Measurements from ENCODE around the gene RFFL. TPM values are rescaled to one million over a fixed set of nuclear protein-coding genes. Genes with fewer than 3 reads are reported as not detected.
"Not testable (repeated sequence)": the region's sequence is repeated elsewhere in the genome, so short reads cannot be mapped to it uniquely, and the experiment has no call there.

The RFFL gene
- total and polyA plus RNA-seq, 4 donors, result 5.8 to 38.1 (median 21.9) TPM

DNA sequence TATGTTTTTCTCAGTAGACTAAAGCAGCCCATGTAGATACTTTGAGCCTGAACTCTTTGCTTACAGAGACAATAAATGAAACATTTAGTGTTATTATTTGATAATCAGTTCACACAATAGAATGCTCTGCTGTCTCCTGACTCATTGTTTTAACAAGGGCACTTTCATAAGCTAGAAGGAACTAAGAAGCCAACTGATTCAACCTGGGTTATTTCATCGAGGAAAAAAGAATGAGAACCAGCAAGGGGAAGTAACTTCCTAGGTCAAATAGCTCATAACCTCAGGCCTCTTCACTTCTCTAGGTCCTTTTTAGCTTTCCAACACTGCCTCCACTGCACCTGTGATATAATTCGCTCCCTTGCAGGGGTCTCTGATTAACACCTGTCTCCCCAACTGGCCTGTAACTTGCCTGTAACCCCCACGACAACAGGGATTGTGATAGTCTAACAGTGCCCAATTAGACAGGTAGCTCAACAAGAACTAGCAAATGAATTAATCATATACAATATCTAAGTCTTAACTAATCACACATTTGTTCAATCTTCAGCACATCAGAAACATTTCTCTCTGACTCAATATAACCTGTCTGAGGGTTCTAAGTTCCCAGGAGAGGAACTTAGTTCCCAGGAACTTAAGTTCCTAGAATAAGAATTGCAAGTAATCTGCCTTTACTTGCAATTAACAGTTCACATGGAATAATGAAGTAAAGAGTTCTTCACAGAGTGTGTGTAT is 34.8 kb downstream of the RFFL start:
- no peak for ATAC-seq (ENCODE audit: insufficient read depth, low FRiP score)
- no peak overlapping the region for H3K9ac ChIP-seq (ENCODE audit: insufficient read depth in 1 of 2, low read length in 2 of 2)
- no peaks in the 10 kb centered on the region for H3K27me3 ChIP-seq (ENCODE audit: control insufficient read depth in 3 of 3, insufficient read depth in 3 of 3, low read length in 2 of 3)
- H3K4me3 ChIP-seq, result no peak overlapping the region
- TF ChIP-seq, protein P1, sequence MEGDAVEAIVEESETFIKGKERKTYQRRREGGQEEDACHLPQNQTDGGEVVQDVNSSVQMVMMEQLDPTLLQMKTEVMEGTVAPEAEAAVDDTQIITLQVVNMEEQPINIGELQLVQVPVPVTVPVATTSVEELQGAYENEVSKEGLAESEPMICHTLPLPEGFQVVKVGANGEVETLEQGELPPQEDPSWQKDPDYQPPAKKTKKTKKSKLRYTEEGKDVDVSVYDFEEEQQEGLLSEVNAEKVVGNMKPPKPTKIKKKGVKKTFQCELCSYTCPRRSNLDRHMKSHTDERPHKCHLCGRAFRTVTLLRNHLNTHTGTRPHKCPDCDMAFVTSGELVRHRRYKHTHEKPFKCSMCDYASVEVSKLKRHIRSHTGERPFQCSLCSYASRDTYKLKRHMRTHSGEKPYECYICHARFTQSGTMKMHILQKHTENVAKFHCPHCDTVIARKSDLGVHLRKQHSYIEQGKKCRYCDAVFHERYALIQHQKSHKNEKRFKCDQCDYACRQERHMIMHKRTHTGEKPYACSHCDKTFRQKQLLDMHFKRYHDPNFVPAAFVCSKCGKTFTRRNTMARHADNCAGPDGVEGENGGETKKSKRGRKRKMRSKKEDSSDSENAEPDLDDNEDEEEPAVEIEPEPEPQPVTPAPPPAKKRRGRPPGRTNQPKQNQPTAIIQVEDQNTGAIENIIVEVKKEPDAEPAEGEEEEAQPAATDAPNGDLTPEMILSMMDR (IDR thresholded peaks at IDR 0.05; ENCODE audit: control extremely low read depth, extremely low read depth), result no peak
- DNase-seq, result no peak
- no peaks in the 10 kb centered on the region for H3K4me1 ChIP-seq (ENCODE audit: control insufficient read depth in 5 of 5, insufficient read depth in 5 of 5, low read length in 5 of 5)
- H3K36me3 ChIP-seq (ENCODE audit: control insufficient read depth in 4 of 4, insufficient read depth in 4 of 4, low read length in 4 of 4), result peaks cover 0 to 4% (median 2%) of the 10 kb centered on the region in 4 donors
- WGBS, 2 donors, result 66 to 79% methylated on average over 3 of the region's 3 CpGs
- H3K27ac ChIP-seq (ENCODE audit: low read depth in 1 of 2, low read length in 1 of 2), result no peak overlapping the region
- H3K9me3 ChIP-seq (ENCODE audit: control insufficient read depth in 4 of 4, insufficient read depth in 3 of 4, low read length in 3 of 4), result no peaks in the 10 kb centered on the region

DNA sequence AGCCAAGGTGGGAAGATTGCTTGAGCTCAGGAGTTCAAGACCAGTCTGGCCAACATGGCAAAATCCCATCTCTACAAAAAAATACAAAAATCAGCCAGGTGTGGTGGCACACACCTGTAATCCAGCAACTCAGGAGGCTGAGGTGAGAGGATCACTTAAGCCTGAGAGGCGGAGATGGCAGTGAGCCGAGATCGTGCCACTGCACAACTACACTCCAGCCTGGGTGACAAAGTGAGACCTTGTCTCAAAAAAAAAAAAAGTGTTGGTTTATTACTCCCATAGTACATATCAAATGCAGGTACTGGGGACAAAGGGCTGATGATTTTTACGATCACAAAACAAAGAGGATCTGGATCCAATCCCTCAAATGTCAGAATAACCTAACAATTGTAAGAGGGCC is 35.4 kb downstream of the RFFL start:
- H3K4me3 ChIP-seq; H3K9me3 ChIP-seq (ENCODE audit: control insufficient read depth in 4 of 4, insufficient read depth in 3 of 4, low read length in 3 of 4); H3K27ac ChIP-seq (ENCODE audit: low read depth in 1 of 2, low read length in 1 of 2); ATAC-seq (ENCODE audit: insufficient read depth, low FRiP score); DNase-seq; H3K27me3 ChIP-seq (ENCODE audit: control insufficient read depth in 3 of 3, insufficient read depth in 3 of 3, low read length in 2 of 3); H3K4me1 ChIP-seq (ENCODE audit: control insufficient read depth in 5 of 5, insufficient read depth in 5 of 5, low read length in 5 of 5); H3K36me3 ChIP-seq (ENCODE audit: control insufficient read depth in 4 of 4, insufficient read depth in 4 of 4, low read length in 4 of 4); H3K9ac ChIP-seq (ENCODE audit: insufficient read depth in 1 of 2, low read length in 2 of 2): not testable (repeated sequence)
- 96 to 99% methylated on average over 4 of the region's 4 CpGs for WGBS, 2 donors

DNA sequence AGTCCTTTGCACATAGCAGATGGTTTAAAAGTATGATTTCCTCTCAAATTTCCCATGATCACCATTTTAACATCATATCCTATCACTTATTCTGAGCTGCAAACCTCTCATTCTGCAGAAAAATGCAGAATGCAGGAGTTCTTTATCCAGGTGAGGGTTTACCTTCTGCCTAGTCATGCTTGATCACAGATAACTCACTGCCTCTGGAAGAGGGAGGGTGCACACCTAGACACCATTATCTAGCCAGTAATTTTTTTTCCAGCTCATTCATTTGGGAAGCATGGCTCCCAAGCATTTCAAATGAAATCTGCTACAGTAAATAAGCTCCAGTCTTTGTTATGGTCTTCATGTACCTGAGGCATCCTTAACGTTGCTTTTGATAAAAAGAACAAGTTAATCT is 38.0 kb downstream of the RFFL start:
- H3K27me3 ChIP-seq (ENCODE audit: control insufficient read depth in 3 of 3, insufficient read depth in 3 of 3, low read length in 2 of 3), result no peaks in the 10 kb centered on the region
- DNase-seq (no peak), ATAC-seq (ENCODE audit: insufficient read depth, low FRiP score) (no peak)
- no peak overlapping the region for H3K4me3 ChIP-seq
- 80 to 91% methylated on average over 1 of the region's 1 CpG for WGBS, 2 donors
- TF ChIP-seq, protein P1 (IDR thresholded peaks at IDR 0.05; ENCODE audit: control extremely low read depth, extremely low read depth), result no peak
- H3K27ac ChIP-seq (ENCODE audit: low read depth in 1 of 2, low read length in 1 of 2), result no peak overlapping the region
- H3K36me3 ChIP-seq (ENCODE audit: control insufficient read depth in 4 of 4, insufficient read depth in 4 of 4, low read length in 4 of 4), result peaks cover 0 to 10% (median 7%) of the 10 kb centered on the region in 4 donors
- no peaks in the 10 kb centered on the region for H3K9me3 ChIP-seq (ENCODE audit: control insufficient read depth in 4 of 4, insufficient read depth in 3 of 4, low read length in 3 of 4)
- H3K4me1 ChIP-seq (ENCODE audit: control insufficient read depth in 5 of 5, insufficient read depth in 5 of 5, low read length in 5 of 5), result peaks cover 0 to 2% (median 0%) of the 10 kb centered on the region in 5 donors
- no peak overlapping the region for H3K9ac ChIP-seq (ENCODE audit: insufficient read depth in 1 of 2, low read length in 2 of 2)

DNA sequence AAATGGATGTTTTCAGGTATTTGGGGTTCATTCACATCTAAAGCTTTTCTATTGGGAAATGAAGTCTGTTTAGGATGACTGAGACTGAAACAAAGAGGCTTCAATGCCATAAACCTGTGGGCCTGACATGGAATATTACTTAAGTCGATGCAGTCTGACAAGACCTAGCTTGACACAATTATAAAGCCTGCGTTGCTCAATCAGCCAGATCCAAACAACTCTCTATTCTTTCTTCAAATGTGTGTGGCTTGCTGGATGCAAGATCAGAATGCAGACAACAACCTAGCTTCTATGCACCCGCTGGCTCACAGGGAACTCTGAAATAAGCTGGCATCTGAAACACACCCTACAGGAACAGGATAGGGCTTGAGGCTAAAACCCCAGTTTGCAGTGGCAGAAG is 40.0 kb downstream of the RFFL start:
- DNase-seq (no peak), ATAC-seq (ENCODE audit: insufficient read depth, low FRiP score) (no peak)
- no peak overlapping the region for H3K4me3 ChIP-seq
- peaks cover 0 to 3% (median 0%) of the 10 kb centered on the region in 5 donors for H3K4me1 ChIP-seq (ENCODE audit: control insufficient read depth in 5 of 5, insufficient read depth in 5 of 5, low read length in 5 of 5)
- no peaks in the 10 kb centered on the region for H3K27me3 ChIP-seq (ENCODE audit: control insufficient read depth in 3 of 3, insufficient read depth in 3 of 3, low read length in 2 of 3)
- H3K9me3 ChIP-seq (ENCODE audit: control insufficient read depth in 4 of 4, insufficient read depth in 3 of 4, low read length in 3 of 4), result no peaks in the 10 kb centered on the region
- peaks cover 4 to 11% (median 7%) of the 10 kb centered on the region in 4 donors for H3K36me3 ChIP-seq (ENCODE audit: control insufficient read depth in 4 of 4, insufficient read depth in 4 of 4, low read length in 4 of 4)
- TF ChIP-seq, protein P1 (IDR thresholded peaks at IDR 0.05; ENCODE audit: control extremely low read depth, extremely low read depth), result no peak
- WGBS, 2 donors, result 73 to 88% methylated on average over 3 of the region's 3 CpGs
- H3K27ac ChIP-seq (ENCODE audit: low read depth in 1 of 2, low read length in 1 of 2), result peak overlapping the region in 1 of 2 donors; percentile 45
- no peak overlapping the region for H3K9ac ChIP-seq (ENCODE audit: insufficient read depth in 1 of 2, low read length in 2 of 2)
